HCT116 (cell line): ENCODE results near the gene CCL8. TPM values are rescaled to one million over a fixed set of nuclear protein-coding genes. Genes with fewer than 3 reads are reported as not detected.

ENCODE experiments used
- ATAC-seq: fragments of 200-7000 bp; cut with Tn5 transposase; 2 replicates; pipeline ENCODE4 v1.9.1; 2020; ENCODE audit warnings: mild to moderate bottlenecking, moderate library complexity
- BruUV-seq: library from RNA; stranded (reverse); fragments of 400-500 nt; replicated peaks from 2 replicates; lab custom pipeline; 2021; lab: Mats Ljungman, UMichigan
- CTCF ChIA-PET: fragments of 300-600 bp; sonication (Branson Sonifier 250); formaldehyde crosslinking; loops from one replicate; lab custom pipeline; 2021; ENCODE audit warnings: antibody characterized with exemption; lab: Charles Lee
- POLR2A ChIA-PET: fragments of 300-600, 350-600 bp; sonication (Branson Sonifier 250); formaldehyde crosslinking; loops from one replicate; lab custom pipeline; 2021; ENCODE audit warnings: antibody characterized with exemption; lab: Charles Lee
- RAD21 ChIA-PET, 2 experiments: fragments of 300-600 bp; sonication (Branson Sonifier 250); formaldehyde crosslinking; loops; one replicate each; lab custom pipeline; 2023; ENCODE audit warnings: low total read pairs in 2 of 2; ENCODE audit not compliant: uncharacterized antibody in 2 of 2, unreplicated experiment in 2 of 2, low non-redundant PET in 1 of 2; lab: Charles Lee
- DNase-seq: peaks from one replicate; pipeline ENCODE4 v3.0.0-alpha.2; 2010; ENCODE audit warnings: low read depth, low spot score
- H2AFZ ChIP-seq: fragments of 200-600 bp; shearing (Covaris generic), sonication (generic); 2 replicates; pipeline ENCODE4 v1.6.1; 2017; ENCODE audit warnings: low read depth, mixed run types, mixed read lengths, antibody characterized with exemption, low read length; ENCODE audit not compliant: poor library complexity, severe bottlenecking
- H3K27ac ChIP-seq: 2 replicates; pipeline ENCODE4 v1.5.1; 2012; ENCODE audit warnings: low read depth, low read length
- H3K27me3 ChIP-seq: fragments of 200-600 bp; sonication (generic); 2 replicates; pipeline ENCODE4 v1.6.1; 2016; ENCODE audit warnings: mixed run types, low read length, mixed read lengths; ENCODE audit not compliant: insufficient read depth
- H3K36me3 ChIP-seq, 2 experiments: fragments of 200-500 bp in 1 of 2; fragments of 200-600 bp in 1 of 2; sonication (Bioruptor generic) in 1 of 2; sonication (generic) in 1 of 2; 2 replicates each; pipeline versions ENCODE4 v1.5.1 to v1.6.1; 2014 to 2016; ENCODE audit warnings: low read length in 2 of 2, inconsistent platforms in 1 of 2, mixed read lengths in 1 of 2, mixed run types in 1 of 2; ENCODE audit not compliant: insufficient read depth in 2 of 2, control insufficient read depth in 1 of 2
- H3K4me1 ChIP-seq, 2 experiments: fragments of 200-600 bp in 1 of 2; sonication (generic) in 1 of 2; 2 replicates each; pipeline versions ENCODE4 v1.5.1 to v1.6.1; 2012 to 2017; ENCODE audit warnings: low read length in 2 of 2, inconsistent platforms in 1 of 2, mild to moderate bottlenecking in 1 of 2, mixed read lengths in 1 of 2, mixed run types in 1 of 2, moderate library complexity in 1 of 2; ENCODE audit not compliant: insufficient read depth in 2 of 2, control insufficient read depth in 1 of 2
- H3K4me2 ChIP-seq: fragments of 200-600 bp; sonication (generic); 2 replicates; pipeline ENCODE4 v1.6.1; 2017; ENCODE audit warnings: mixed run types, low read length, mixed read lengths
- H3K4me3 ChIP-seq, 2 experiments: fragments of 200-600 bp in 1 of 2; sonication (generic) in 1 of 2; replicated peaks in 1 of 2; 2 replicates each; pipeline ENCODE4 v1.5.1; 2011 to 2016; ENCODE audit warnings: low read length in 2 of 2, control low read depth in 1 of 2, low read depth in 1 of 2, mild to moderate bottlenecking in 1 of 2, mixed read lengths in 1 of 2, mixed run types in 1 of 2
- H3K79me2 ChIP-seq: fragments of 200-600 bp; sonication (generic); 2 replicates; pipeline ENCODE4 v1.6.1; 2017; ENCODE audit warnings: mild to moderate bottlenecking, mixed run types, low read length, moderate library complexity, mixed read lengths; ENCODE audit not compliant: insufficient read depth
- H3K9ac ChIP-seq: fragments of 200-600 bp; sonication (generic); 2 replicates; pipeline ENCODE4 v1.6.1; 2016; ENCODE audit warnings: low read length, mixed read lengths
- H3K9me2 ChIP-seq: fragments of 200-600 bp; sonication (generic), shearing (Covaris generic); 2 replicates; pipeline ENCODE4 v1.6.1; 2017; ENCODE audit warnings: mixed run types, mild to moderate bottlenecking, moderate library complexity; ENCODE audit not compliant: insufficient read depth
- H3K9me3 ChIP-seq, 2 experiments: fragments of 200-500 bp in 1 of 2; fragments of 200-600 bp in 1 of 2; sonication (Bioruptor generic) in 1 of 2; sonication (generic) in 1 of 2; 2 replicates each; pipeline ENCODE4 v1.6.1; 2014 to 2017; ENCODE audit warnings: low read length in 2 of 2, mixed read lengths in 2 of 2, inconsistent platforms in 1 of 2, low read depth in 1 of 2, mild to moderate bottlenecking in 1 of 2, mixed run types in 1 of 2, moderate library complexity in 1 of 2; ENCODE audit not compliant: control insufficient read depth in 1 of 2, insufficient read depth in 1 of 2
- H4K20me1 ChIP-seq: fragments of 200-600 bp; sonication (generic), shearing (Covaris generic); 2 replicates; pipeline ENCODE4 v1.6.1; 2017; ENCODE audit warnings: mixed run types, mild to moderate bottlenecking, moderate library complexity; ENCODE audit not compliant: insufficient read depth
- ATF3 ChIP-seq: IDR thresholded peaks from 2 replicates; pipeline ENCODE4 v1.6.1; 2012
- CBX3 ChIP-seq: IDR thresholded peaks from 2 replicates; pipeline ENCODE4 v1.6.1; 2012; ENCODE audit warnings: low read depth
- EZH2 ChIP-seq: fragments of 200-600 bp; sonication (generic); IDR thresholded peaks from 2 replicates; pipeline ENCODE4 v1.6.1; 2017; ENCODE audit warnings: antibody characterized with exemption, mixed run types
- FOSL1 ChIP-seq: IDR thresholded peaks from 2 replicates; pipeline ENCODE4 v1.6.1; 2012; ENCODE audit warnings: low read depth
- POLR2A ChIP-seq: IDR thresholded peaks from 2 replicates; pipeline ENCODE4 v1.7.0; 2011; ENCODE audit warnings: borderline replicate concordance; ENCODE audit not compliant: insufficient read depth, insufficient read length; ENCODE audit errors: extremely low read depth
- POLR2AphosphoS5 ChIP-seq: IDR thresholded peaks from 2 replicates; pipeline ENCODE4 v1.6.1; 2011; ENCODE audit warnings: mild to moderate bottlenecking, low read depth, low read length, moderate library complexity
- RAD21 ChIP-seq: IDR thresholded peaks from 2 replicates; pipeline ENCODE4 v1.6.1; 2012; ENCODE audit warnings: low read depth, mild to moderate bottlenecking
- SIN3A ChIP-seq: IDR thresholded peaks from 2 replicates; pipeline ENCODE4 v1.6.1; 2012; ENCODE audit warnings: low read depth
- SP1 ChIP-seq: IDR thresholded peaks from 2 replicates; pipeline ENCODE4 v1.6.1; 2012; ENCODE audit warnings: low read depth
- YY1 ChIP-seq: IDR thresholded peaks from 2 replicates; pipeline ENCODE4 v1.6.1; 2011; ENCODE audit warnings: low read length, low read depth, moderate library complexity, mild to moderate bottlenecking; ENCODE audit not compliant: insufficient replicate concordance; ENCODE audit errors: extremely low read depth
- ZFX ChIP-seq: fragments of 450-650 bp; IDR thresholded peaks from 2 replicates; pipeline ENCODE4 v1.6.1; 2017
- ZNF274 ChIP-seq: fragments of 200-500 bp; sonication (Bioruptor generic); IDR thresholded peaks from 2 replicates; pipeline ENCODE4 v1.6.1; 2014; ENCODE audit warnings: mild to moderate bottlenecking, low read depth, low read length, inconsistent platforms
- intact Hi-C: fragments of 100-400 bp; cut with micrococcal nuclease; formaldehyde crosslinking; loops from 2 replicates; pipeline ENCODE4 v1.10.0; 2022
- total RNA-seq: library from RNA; stranded (reverse); gene quantifications from one replicate; pipeline ENCODE4 v1.2.1, GENCODE V29; 2021; ENCODE audit not compliant: unreplicated experiment
- TF ChIP-seq, protein P1 (sequence below), 3 experiments: fragments of 200-600 bp in 1 of 3; sonication (generic) in 1 of 3; IDR thresholded peaks in 2 of 3; conservative IDR thresholded peaks in 1 of 3; 2 replicates each; pipeline ENCODE4 v1.5.1; 2012 to 2017; ENCODE audit warnings: low read depth in 2 of 3, low read length in 2 of 3, antibody characterized with exemption in 1 of 3, borderline replicate concordance in 1 of 3, control low read depth in 1 of 3, mild to moderate bottlenecking in 1 of 3, mixed read lengths in 1 of 3, mixed run types in 1 of 3, moderate library complexity in 1 of 3; ENCODE audit not compliant: insufficient read depth in 1 of 3
- TF ChIP-seq, protein P2 (sequence below): IDR thresholded peaks from 2 replicates; pipeline ENCODE4 v1.6.1; 2011; ENCODE audit warnings: mild to moderate bottlenecking, low read length, moderate library complexity; ENCODE audit not compliant: insufficient replicate concordance; ENCODE audit errors: extremely low read depth

Gene CCL8
- total RNA-seq, 1 experiment from 2014 or later: not detected

DNA sequence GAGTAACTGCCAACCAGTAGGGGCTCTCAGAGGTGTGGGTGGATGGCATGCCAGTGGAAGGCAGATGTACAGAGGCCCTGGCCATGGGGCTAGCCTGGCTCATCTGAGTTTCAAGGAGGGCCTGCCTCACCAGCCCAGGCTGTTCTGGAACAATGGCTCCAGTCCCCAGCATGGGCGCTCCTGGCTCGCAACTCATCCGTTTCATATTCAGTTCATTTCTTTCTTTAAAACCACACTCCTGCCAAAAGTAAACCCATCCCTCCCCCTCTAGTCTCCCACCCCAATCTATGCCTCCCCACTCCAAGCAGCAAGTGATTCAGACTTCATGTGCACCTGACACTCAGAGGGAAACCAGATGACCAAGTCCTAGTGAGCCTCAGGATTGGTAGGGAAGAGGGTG, 39.4 kb downstream of the CCL8 start:
- TF ChIP-seq RAD21 (no peak), YY1 (no peak)
- H4K20me1 ChIP-seq: no peaks in the 10 kb centered on the region
- no peaks in the 10 kb centered on the region for H3K4me1 ChIP-seq
- RAD21 ChIA-PET: no interaction called here
- H3K9me2 ChIP-seq: no peaks in the 10 kb centered on the region
- H3K4me2 ChIP-seq: no peak overlapping the region
- no peak overlapping the region for H3K4me3 ChIP-seq
- BruUV-seq: no TSS peak
- ATAC-seq (no peak), DNase-seq (no peak)
- H3K27me3 ChIP-seq: no peaks in the 10 kb centered on the region
- no peaks in the 10 kb centered on the region for H3K9me3 ChIP-seq
- intact Hi-C loops: no loop called here
- POLR2A ChIA-PET: no interaction called here
- H3K9ac ChIP-seq: no peak overlapping the region
- no peaks in the 10 kb centered on the region for H3K79me2 ChIP-seq
- H3K36me3 ChIP-seq: no peaks in the 10 kb centered on the region
- no peak overlapping the region for H3K27ac ChIP-seq
- H2AFZ ChIP-seq: no peak overlapping the region
- CTCF ChIA-PET: no interaction called here

GRCh38 chr17:34360601-34361270, 41.5 kb downstream of the CCL8 start:
- ChIA-PET POLR2A (no interaction called here), RAD21 (interaction anchor here (1.0 to 1.1 kb wide), 2 partner anchors 31 to 160 kb away, joined by 4 read pairs; no protein-coding TSS in a partner anchor), CTCF (interaction anchor here (1.1 to 3.1 kb wide), 20 partner anchors 8 to 214 kb away, joined by 3 to 47 read pairs (median 6); partner anchors contain the start of gene CCL8)
- Histone ChIP-seq H3K27ac (no peak overlapping the region), H3K4me2 (no peak overlapping the region), H3K9me3 (no peaks in the 10 kb centered on the region), H3K9ac (no peak overlapping the region), H2AFZ (no peak overlapping the region), H3K27me3 (peaks cover 11% of the 10 kb centered on the region; the same call in 1 of the 2 replicates), H4K20me1 (no peaks in the 10 kb centered on the region), H3K4me3 (no peak overlapping the region), H3K79me2 (no peaks in the 10 kb centered on the region), H3K9me2 (no peaks in the 10 kb centered on the region), H3K36me3 (no peaks in the 10 kb centered on the region), H3K4me1 (no peaks in the 10 kb centered on the region)
- BruUV-seq: no TSS peak
- intact Hi-C loops: loop anchor here (1.0 kb wide), 3 partner anchors 160 to 581 kb away; no protein-coding TSS in a partner anchor
- DNase-seq (no peak), ATAC-seq (no peak)
- TF ChIP-seq EZH2 (no peak), ZFX (no peak), YY1 (no peak), RAD21 (no peak), POLR2A (no peak), SIN3A (no peak), ATF3 (no peak), CBX3 (no peak), POLR2AphosphoS5 (no peak), ZNF274 (no peak), SP1 (no peak), FOSL1 (no peak)
- TF ChIP-seq, protein P1, sequence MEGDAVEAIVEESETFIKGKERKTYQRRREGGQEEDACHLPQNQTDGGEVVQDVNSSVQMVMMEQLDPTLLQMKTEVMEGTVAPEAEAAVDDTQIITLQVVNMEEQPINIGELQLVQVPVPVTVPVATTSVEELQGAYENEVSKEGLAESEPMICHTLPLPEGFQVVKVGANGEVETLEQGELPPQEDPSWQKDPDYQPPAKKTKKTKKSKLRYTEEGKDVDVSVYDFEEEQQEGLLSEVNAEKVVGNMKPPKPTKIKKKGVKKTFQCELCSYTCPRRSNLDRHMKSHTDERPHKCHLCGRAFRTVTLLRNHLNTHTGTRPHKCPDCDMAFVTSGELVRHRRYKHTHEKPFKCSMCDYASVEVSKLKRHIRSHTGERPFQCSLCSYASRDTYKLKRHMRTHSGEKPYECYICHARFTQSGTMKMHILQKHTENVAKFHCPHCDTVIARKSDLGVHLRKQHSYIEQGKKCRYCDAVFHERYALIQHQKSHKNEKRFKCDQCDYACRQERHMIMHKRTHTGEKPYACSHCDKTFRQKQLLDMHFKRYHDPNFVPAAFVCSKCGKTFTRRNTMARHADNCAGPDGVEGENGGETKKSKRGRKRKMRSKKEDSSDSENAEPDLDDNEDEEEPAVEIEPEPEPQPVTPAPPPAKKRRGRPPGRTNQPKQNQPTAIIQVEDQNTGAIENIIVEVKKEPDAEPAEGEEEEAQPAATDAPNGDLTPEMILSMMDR (IDR thresholded peaks at IDR 0.05 in 2 of 3, conservative IDR thresholded peaks at IDR 0.05 in 1 of 3; ENCODE audit: borderline replicate concordance in 1 of 3, insufficient read depth in 1 of 3, low read depth in 2 of 3, low read length in 2 of 3): no peak
- TF ChIP-seq, protein P2, sequence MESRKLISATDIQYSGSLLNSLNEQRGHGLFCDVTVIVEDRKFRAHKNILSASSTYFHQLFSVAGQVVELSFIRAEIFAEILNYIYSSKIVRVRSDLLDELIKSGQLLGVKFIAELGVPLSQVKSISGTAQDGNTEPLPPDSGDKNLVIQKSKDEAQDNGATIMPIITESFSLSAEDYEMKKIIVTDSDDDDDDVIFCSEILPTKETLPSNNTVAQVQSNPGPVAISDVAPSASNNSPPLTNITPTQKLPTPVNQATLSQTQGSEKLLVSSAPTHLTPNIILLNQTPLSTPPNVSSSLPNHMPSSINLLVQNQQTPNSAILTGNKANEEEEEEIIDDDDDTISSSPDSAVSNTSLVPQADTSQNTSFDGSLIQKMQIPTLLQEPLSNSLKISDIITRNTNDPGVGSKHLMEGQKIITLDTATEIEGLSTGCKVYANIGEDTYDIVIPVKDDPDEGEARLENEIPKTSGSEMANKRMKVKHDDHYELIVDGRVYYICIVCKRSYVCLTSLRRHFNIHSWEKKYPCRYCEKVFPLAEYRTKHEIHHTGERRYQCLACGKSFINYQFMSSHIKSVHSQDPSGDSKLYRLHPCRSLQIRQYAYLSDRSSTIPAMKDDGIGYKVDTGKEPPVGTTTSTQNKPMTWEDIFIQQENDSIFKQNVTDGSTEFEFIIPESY: no peak
